Raji (cell line): ENCODE data around the gene CBX5.

Experiments
- POLR2A ChIP-seq: IDR thresholded peaks from 2 replicates; pipeline ENCODE4 v1.6.1; 2011; ENCODE audit warnings: low read depth, low read length, control low read depth; ENCODE audit not compliant: insufficient read depth

The CBX5 gene

GRCh38 chr12:54279632-54280467, at the start of gene CBX5:
CBX5 (minus strand) TSS chr12:54280122; CDS start chr12:54257650, 22,472 bp downstream.
- TF ChIP-seq POLR2A, result peak; percentile 92

GRCh38 chr12:54328595-54329337, 48.8 kb upstream of the CBX5 start:
- no peak for TF ChIP-seq POLR2A

- TF ChIP-seq POLR2A, result peak; percentile 71
These were observed 44.9 kb upstream of the CBX5 start, which contains the start of gene COPZ1 for GRCh38 chr12:54324617-54325441. COPZ1 (plus strand) TSS chr12:54325131; CDS start chr12:54325164, 33 bp downstream.

GRCh38 chr12:54321363-54321762, 41.4 kb upstream of the CBX5 start:
- TF ChIP-seq POLR2A, result no peak

- TF ChIP-seq POLR2A, result no peak
These were observed 31.1 kb upstream of the CBX5 start for GRCh38 chr12:54311051-54311450.

GRCh38 chr12:54306925-54307741, 27.2 kb upstream of the CBX5 start:
- TF ChIP-seq POLR2A, result no peak

GRCh38 chr12:54304187-54304810, 24.4 kb upstream of the CBX5 start:
- TF ChIP-seq POLR2A, result no peak

- no peak for TF ChIP-seq POLR2A
These were observed 23.7 kb upstream of the CBX5 start for GRCh38 chr12:54303640-54304039.

GRCh38 chr12:54301428-54302048, 21.6 kb upstream of the CBX5 start:
- TF ChIP-seq POLR2A, result no peak

- no peak for TF ChIP-seq POLR2A
These were observed 21.0 kb upstream of the CBX5 start, which contains the start of gene NFE2 for GRCh38 chr12:54300732-54301427. NFE2 (minus strand) TSS chr12:54301015; CDS start chr12:54295248, 5,767 bp downstream.

GRCh38 chr12:54300225-54300731, 20.4 kb upstream of the CBX5 start:
- no peak for TF ChIP-seq POLR2A

- TF ChIP-seq POLR2A, result no peak
These were observed 19.7 kb upstream of the CBX5 start for GRCh38 chr12:54299515-54300224.
